Caco-2 (cell line): ENCODE results near the gene GPANK1. TPM values are rescaled to one million over a fixed set of nuclear protein-coding genes. Genes with fewer than 3 reads are reported as not detected.

Source experiments
- BruUV-seq: library from RNA; stranded (reverse); fragments of 400-500 nt; replicated peaks from 2 replicates; lab custom pipeline; 2021; lab: Mats Ljungman, UMichigan
- CTCF ChIA-PET: fragments of 300-600 bp; sonication (Branson Sonifier 250); formaldehyde crosslinking; loops from one replicate; lab custom pipeline; 2022; ENCODE audit warnings: antibody characterized with exemption; lab: Charles Lee
- POLR2A ChIA-PET: fragments of 300-600 bp; sonication (Branson Sonifier 250); formaldehyde crosslinking; loops from one replicate; lab custom pipeline; 2022; ENCODE audit warnings: antibody characterized with exemption; lab: Charles Lee
- DNase-seq, 2 experiments: peaks; one replicate each; pipeline versions ENCODE4 v3.0.0 to v3.0.0-alpha.2; 2020 to 2022
- H3K27me3 ChIP-seq: replicated peaks from 2 replicates; pipeline ENCODE4 v1.6.0; 2011; ENCODE audit warnings: low read length; ENCODE audit not compliant: control insufficient read depth, insufficient read depth
- H3K36me3 ChIP-seq: 2 replicates; pipeline ENCODE4 v1.5.1; 2011; ENCODE audit warnings: low read length; ENCODE audit not compliant: control insufficient read depth, insufficient read depth
- H3K4me1 ChIP-seq: fragments of 250-450 bp; sonication (Bioruptor Pico); 2 replicates; pipeline ENCODE4 v1.5.1; 2020; ENCODE audit warnings: mild to moderate bottlenecking
- H3K4me3 ChIP-seq: 2 replicates; pipeline ENCODE4 v1.5.1; 2011; ENCODE audit warnings: low read depth, mild to moderate bottlenecking, control low read depth, low read length
- H3K9me3 ChIP-seq: fragments of 250-450 bp; sonication (Bioruptor Pico); 2 replicates; pipeline ENCODE4 v1.5.1; 2020; ENCODE audit warnings: mild to moderate bottlenecking, moderate library complexity
- H3K27ac Mint-ChIP-seq: one replicate; pipeline ENCODE4 v1.8.0; 2022; ENCODE audit warnings: mixed read lengths; ENCODE audit not compliant: unreplicated experiment
- H3K27me3 Mint-ChIP-seq: one replicate; pipeline ENCODE4 v1.8.0; 2022; ENCODE audit warnings: mixed read lengths; ENCODE audit not compliant: insufficient read depth, unreplicated experiment
- H3K36me3 Mint-ChIP-seq: one replicate; pipeline ENCODE4 v1.8.0; 2022; ENCODE audit warnings: mild to moderate bottlenecking, mixed read lengths; ENCODE audit not compliant: insufficient read depth, unreplicated experiment
- H3K4me1 Mint-ChIP-seq: one replicate; pipeline ENCODE4 v1.8.0; 2022; ENCODE audit warnings: low read depth, mixed read lengths; ENCODE audit not compliant: unreplicated experiment
- H3K4me3 Mint-ChIP-seq: one replicate; pipeline ENCODE4 v1.8.0; 2022; ENCODE audit warnings: mild to moderate bottlenecking, moderate library complexity, mixed read lengths; ENCODE audit not compliant: unreplicated experiment
- H3K9me3 Mint-ChIP-seq: one replicate; pipeline ENCODE4 v1.8.0; 2022; ENCODE audit warnings: mixed read lengths; ENCODE audit not compliant: unreplicated experiment
- CTCF ChIP-seq, 2 experiments: fragments of 200-600 bp in 1 of 2; IDR thresholded peaks; 1 replicate in 1 of 2; 2 replicates in 1 of 2; pipeline versions ENCODE4 v1.5.1 to v1.8.0; 2011 to 2022; ENCODE audit warnings: antibody characterized with exemption in 1 of 2, control low read depth in 1 of 2, inconsistent platforms in 1 of 2, low read depth in 1 of 2, low read length in 1 of 2, mild to moderate bottlenecking in 1 of 2, moderate library complexity in 1 of 2; ENCODE audit not compliant: insufficient read depth in 1 of 2, severe bottlenecking in 1 of 2, unreplicated experiment in 1 of 2
- intact Hi-C: fragments of 100-400 bp; cut with micrococcal nuclease; formaldehyde crosslinking; loops from one replicate; pipeline ENCODE4 v1.10.0; 2022; ENCODE audit not compliant: unreplicated experiment
- total RNA-seq: library from RNA; stranded (reverse); gene quantifications from 2 replicates; pipeline ENCODE4 v1.2.3, GENCODE V29; 2022

The GPANK1 gene
- total RNA-seq, 1 experiment from 2014 or later, result 20.3 TPM

GRCh38 chr6:31632279-31632946, 32.4 kb downstream of the GPANK1 start:
- ChIA-PET POLR2A (no interaction called here), CTCF (no interaction called here)
- Mint-ChIP-seq H3K9me3 (no peaks in the 10 kb centered on the region), H3K4me3 (no peak overlapping the region), H3K4me1 (no peaks in the 10 kb centered on the region), H3K36me3 (peaks cover 91% of the 10 kb centered on the region), H3K27ac (peak overlapping the region; percentile 30), H3K27me3 (no peaks in the 10 kb centered on the region)
- BruUV-seq, result no TSS peak
- Histone ChIP-seq H3K9me3 (no peaks in the 10 kb centered on the region), H3K4me1 (no peaks in the 10 kb centered on the region), H3K4me3 (no peak overlapping the region), H3K36me3 (peaks cover 9% of the 10 kb centered on the region), H3K27me3 (no peaks in the 10 kb centered on the region)
- intact Hi-C loops, result no loop called here
- no peak for DNase-seq
- no peak for TF ChIP-seq CTCF (IDR thresholded peaks at IDR 0.05; ENCODE audit: insufficient read depth in 1 of 2, low read depth in 1 of 2, low read length in 1 of 2, severe bottlenecking in 1 of 2, unreplicated experiment in 1 of 2)

- intact Hi-C loops, result no loop called here
- Mint-ChIP-seq H3K4me1 (no peaks in the 10 kb centered on the region), H3K4me3 (no peak overlapping the region), H3K27me3 (no peaks in the 10 kb centered on the region), H3K27ac (peak overlapping the region; percentile 30), H3K36me3 (peaks cover 91% of the 10 kb centered on the region), H3K9me3 (no peaks in the 10 kb centered on the region)
- no TSS peak for BruUV-seq
- Histone ChIP-seq H3K4me1 (no peaks in the 10 kb centered on the region), H3K36me3 (peaks cover 10% of the 10 kb centered on the region), H3K9me3 (no peaks in the 10 kb centered on the region), H3K27me3 (no peaks in the 10 kb centered on the region), H3K4me3 (no peak overlapping the region)
- ChIA-PET CTCF (no interaction called here), POLR2A (no interaction called here)
- no peak for TF ChIP-seq CTCF (IDR thresholded peaks at IDR 0.05; ENCODE audit: insufficient read depth in 1 of 2, low read depth in 1 of 2, low read length in 1 of 2, severe bottlenecking in 1 of 2, unreplicated experiment in 1 of 2)
- no peak for DNase-seq
Observed at GRCh38 chr6:31631681-31632278, 33.0 kb downstream of the GPANK1 start.

GRCh38 chr6:31631209-31631608, 33.6 kb downstream of the GPANK1 start:
- no peak overlapping the region for H3K27ac Mint-ChIP-seq
- ChIA-PET CTCF (no interaction called here), POLR2A (no interaction called here)
- H3K9me3 Mint-ChIP-seq, result no peaks in the 10 kb centered on the region
- intact Hi-C loops, result no loop called here
- no peak for DNase-seq
- Histone ChIP-seq H3K4me3 (no peak overlapping the region), H3K4me1 (no peaks in the 10 kb centered on the region), H3K36me3 (peaks cover 13% of the 10 kb centered on the region), H3K27me3 (no peaks in the 10 kb centered on the region), H3K9me3 (no peaks in the 10 kb centered on the region)
- H3K4me1 Mint-ChIP-seq, result no peaks in the 10 kb centered on the region
- no peak overlapping the region for H3K4me3 Mint-ChIP-seq
- peaks cover 91% of the 10 kb centered on the region for H3K36me3 Mint-ChIP-seq
- TSS peak; percentile 13 for BruUV-seq
- no peaks in the 10 kb centered on the region for H3K27me3 Mint-ChIP-seq
- TF ChIP-seq CTCF (IDR thresholded peaks at IDR 0.05; ENCODE audit: insufficient read depth in 1 of 2, low read depth in 1 of 2, low read length in 1 of 2, severe bottlenecking in 1 of 2, unreplicated experiment in 1 of 2), result no peak
